K562 (cell line): ENCODE data around the gene FSCN2. TPM values are rescaled to one million over a fixed set of nuclear protein-coding genes. Genes with fewer than 3 reads are reported as not detected.

Experiments used
- CHCHD3 ChIP-seq: fragments of 250-450 bp; sonication (Bioruptor Pico); IDR thresholded peaks from 2 replicates; pipeline ENCODE4 v2.1.2; 2022; ENCODE audit warnings: mild to moderate bottlenecking
- EP400 ChIP-seq: fragments of 450-650 bp; IDR thresholded peaks from 2 replicates; pipeline ENCODE4 v1.6.1; 2017; ENCODE audit warnings: antibody characterized with exemption, mild to moderate bottlenecking, moderate library complexity
- GABPA ChIP-seq: fragments of 200-800 bp; sonication (Bioruptor generic); conservative IDR thresholded peaks from 2 replicates; pipeline ENCODE4 v1.6.1; 2016; ENCODE audit warnings: low read depth, missing genetic modification characterization, missing compliant biosample characterization
- GATAD2B ChIP-seq: fragments of 450-650 bp; IDR thresholded peaks from 2 replicates; pipeline ENCODE4 v1.6.1; 2017; ENCODE audit warnings: mild to moderate bottlenecking, borderline replicate concordance
- HNRNPL ChIP-seq: fragments of 200-400 bp; formaldehyde crosslinking; IDR thresholded peaks from 2 replicates; pipeline ENCODE4 v1.6.1; 2017; ENCODE audit warnings: low read depth, mild to moderate bottlenecking, low read length
- NR2C2 ChIP-seq, 2 experiments: fragments of 200-800 bp in 1 of 2; sonication (Bioruptor generic) in 1 of 2; sonication (generic) in 1 of 2; formaldehyde crosslinking in 1 of 2; IDR thresholded peaks; 2 replicates each; pipeline versions ENCODE4 v1.6.1 to v1.8.0; 2016 to 2022; ENCODE audit warnings: mild to moderate bottlenecking in 1 of 2, missing compliant biosample characterization in 1 of 2, missing genetic modification characterization in 1 of 2, missing genetic modification reagents in 1 of 2
- TCF3 ChIP-seq: sonication (generic); formaldehyde crosslinking; IDR thresholded peaks from 2 replicates; pipeline ENCODE4 v1.4.0; 2020; ENCODE audit warnings: mild to moderate bottlenecking, missing genetic modification reagents
- TGIF2 ChIP-seq: sonication (generic); formaldehyde crosslinking; IDR thresholded peaks from 2 replicates; pipeline ENCODE4 v1.8.1; 2022; ENCODE audit warnings: mild to moderate bottlenecking, missing genetic modification reagents, moderate library complexity
- ZNF124 ChIP-seq: sonication (generic); formaldehyde crosslinking; IDR thresholded peaks from 2 replicates; pipeline ENCODE4 v1.8.1; 2022; ENCODE audit warnings: missing genetic modification reagents
- ZNF239 ChIP-seq: fragments of 250-450 bp; sonication (Bioruptor Pico); IDR thresholded peaks from 2 replicates; pipeline ENCODE4 v1.4.0; 2020; ENCODE audit warnings: mild to moderate bottlenecking
- ZNF668 ChIP-seq: fragments of 250-450 bp; sonication (Bioruptor Pico); IDR thresholded peaks from 2 replicates; pipeline ENCODE4 v1.8.0; 2022; ENCODE audit warnings: mild to moderate bottlenecking, inconsistent platforms
- ZSCAN32 ChIP-seq: fragments of 450-650 bp; formaldehyde crosslinking; IDR thresholded peaks from 2 replicates; pipeline ENCODE4 v1.4.0; 2020; ENCODE audit warnings: mild to moderate bottlenecking, moderate library complexity
- polyA plus RNA-seq, 8 experiments: library from polyadenylated mRNA; depleted of rRNA in 4 of 8; stranded (reverse) in 5 of 8; unstranded in 3 of 8; fragments of >200 nt; fragmentation: Nextera tagmentation in 2 of 8; fragmentation: Illumina TruSeq in 1 of 8; extraction: Ambion mirVana in 2 of 8; extraction: Trizol in 1 of 8; gene quantifications; 2 replicates each; pipeline versions ENCODE4 v1.2.1 to v1.2.3, GENCODE V29; 2011 to 2014; ENCODE audit warnings: inconsistent platforms in 1 of 8, missing spikeins in 1 of 8
- total RNA-seq, 7 experiments: library from RNA; depleted of rRNA in 6 of 7; stranded (reverse); fragments of >200 nt in 6 of 7; fragmentation: Illumina TruSeq in 2 of 7; extraction: Trizol in 2 of 7; gene quantifications; 2 replicates each; pipeline versions ENCODE4 v1.2.1 to v1.2.3, GENCODE V29; 2011 to 2021; ENCODE audit warnings: low replicate concordance in 1 of 7
- TF ChIP-seq, protein P1 (sequence below), 2 experiments: IDR thresholded peaks in 1 of 2; conservative IDR thresholded peaks in 1 of 2; 2 replicates each; pipeline ENCODE4 v1.6.1; 2016; ENCODE audit warnings: low read depth in 2 of 2, mild to moderate bottlenecking in 1 of 2, missing compliant biosample characterization in 1 of 2, missing genetic modification characterization in 1 of 2, moderate library complexity in 1 of 2
- TF ChIP-seq, protein P2 (sequence below): sonication (generic); formaldehyde crosslinking; IDR thresholded peaks from 2 replicates; pipeline ENCODE4 v1.8.0; 2022; ENCODE audit warnings: missing genetic modification reagents, mild to moderate bottlenecking, moderate library complexity, borderline replicate concordance
- TF ChIP-seq, protein P3 (sequence below): fragments of 250-450 bp; sonication (Bioruptor Pico); IDR thresholded peaks from 2 replicates; pipeline ENCODE4 v1.5.0; 2020; ENCODE audit warnings: mild to moderate bottlenecking
- TF ChIP-seq, protein P4 (sequence below), 2 experiments: fragments of 450-650 bp; conservative IDR thresholded peaks; 2 replicates each; pipeline ENCODE4 v1.6.1; 2017; ENCODE audit warnings: mild to moderate bottlenecking in 2 of 2, moderate library complexity in 2 of 2
- TF ChIP-seq, protein P5 (sequence below): fragments of 450-650 bp; IDR thresholded peaks from 2 replicates; pipeline ENCODE4 v1.6.1; 2016; ENCODE audit warnings: borderline replicate concordance

The FSCN2 gene
- total and polyA plus RNA-seq, 9 of the 15 experiments (the other 6 are each of a cell fraction or from before 2014, with no cell fraction given) = 0.08 TPM; not detected in 8

DNA sequence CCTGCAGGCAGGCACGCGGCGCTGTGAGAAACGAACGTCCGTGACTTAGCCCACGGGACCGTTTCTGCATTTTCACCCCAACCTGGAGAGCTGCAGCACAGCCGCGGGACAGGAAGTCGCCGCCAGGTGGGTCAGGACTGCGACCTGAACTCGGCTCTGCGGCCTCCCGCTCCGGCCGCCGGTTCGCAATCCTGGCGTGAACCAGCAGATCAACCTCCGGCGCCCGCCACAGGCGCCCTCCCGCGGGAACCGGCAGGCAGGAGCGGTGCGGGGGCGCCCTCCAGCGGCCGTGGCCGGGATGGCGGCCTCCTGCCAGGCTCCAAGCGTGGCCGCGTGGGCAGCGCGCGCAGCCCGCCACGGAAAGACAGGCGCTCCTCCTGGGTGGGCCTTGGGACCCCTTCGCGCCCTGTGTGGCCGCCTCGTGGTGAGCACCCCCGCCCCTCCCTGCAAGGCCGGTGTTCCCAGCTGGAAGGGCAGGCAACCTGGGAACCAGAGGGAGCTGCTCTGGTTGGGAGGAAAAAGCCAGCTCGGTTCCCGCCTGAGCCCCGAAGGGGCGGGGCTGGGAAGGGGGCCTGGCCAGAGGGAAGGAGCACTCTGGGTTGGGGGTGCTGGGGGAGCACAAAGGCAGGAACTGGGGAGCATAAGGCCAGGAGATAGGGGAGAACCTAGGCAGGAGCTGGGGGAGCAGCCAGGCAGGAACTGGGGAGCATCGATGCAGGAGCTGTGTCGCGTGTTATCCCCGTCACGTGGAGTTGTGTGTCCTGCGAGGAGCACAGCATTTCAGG, 43.8 kb upstream of the FSCN2 start (continued):
- TF ChIP-seq, protein P1, sequence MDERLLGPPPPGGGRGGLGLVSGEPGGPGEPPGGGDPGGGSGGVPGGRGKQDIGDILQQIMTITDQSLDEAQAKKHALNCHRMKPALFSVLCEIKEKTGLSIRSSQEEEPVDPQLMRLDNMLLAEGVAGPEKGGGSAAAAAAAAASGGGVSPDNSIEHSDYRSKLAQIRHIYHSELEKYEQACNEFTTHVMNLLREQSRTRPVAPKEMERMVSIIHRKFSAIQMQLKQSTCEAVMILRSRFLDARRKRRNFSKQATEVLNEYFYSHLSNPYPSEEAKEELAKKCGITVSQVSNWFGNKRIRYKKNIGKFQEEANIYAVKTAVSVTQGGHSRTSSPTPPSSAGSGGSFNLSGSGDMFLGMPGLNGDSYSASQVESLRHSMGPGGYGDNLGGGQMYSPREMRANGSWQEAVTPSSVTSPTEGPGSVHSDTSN (CRISPR knock-in tag; IDR thresholded peaks at IDR 0.05; ENCODE audit: low read depth) = no peak
- TF ChIP-seq, protein P1 (tag; conservative IDR thresholded peaks at IDR 0.05; ENCODE audit: low read depth) = no peak
- TF ChIP-seq GATAD2B (peak; percentile 99), ZNF239 (CRISPR knock-in tag) (no peak), GABPA (tag) (no peak), TGIF2 (CRISPR knock-in tag) (no peak), NR2C2 (CRISPR knock-in tag; IDR thresholded peaks at IDR 0.05) (0 out of 2 replicates have a peak, but pooled peaks have one; percentile 44), NR2C2 (tag; IDR thresholded peaks at IDR 0.05) (no peak), TCF3 (CRISPR knock-in tag) (peak; percentile 32), EP400 (peak; percentile 83), CHCHD3 (CRISPR knock-in tag) (no peak), ZSCAN32 (CRISPR knock-in tag) (0 out of 2 replicates have a peak, but pooled peaks have one; percentile 23), ZNF124 (CRISPR knock-in tag) (no peak; the same call in 1 of the 2 replicates), HNRNPL (peak; percentile 83), ZNF668 (no peak)
- TF ChIP-seq, protein P2, sequence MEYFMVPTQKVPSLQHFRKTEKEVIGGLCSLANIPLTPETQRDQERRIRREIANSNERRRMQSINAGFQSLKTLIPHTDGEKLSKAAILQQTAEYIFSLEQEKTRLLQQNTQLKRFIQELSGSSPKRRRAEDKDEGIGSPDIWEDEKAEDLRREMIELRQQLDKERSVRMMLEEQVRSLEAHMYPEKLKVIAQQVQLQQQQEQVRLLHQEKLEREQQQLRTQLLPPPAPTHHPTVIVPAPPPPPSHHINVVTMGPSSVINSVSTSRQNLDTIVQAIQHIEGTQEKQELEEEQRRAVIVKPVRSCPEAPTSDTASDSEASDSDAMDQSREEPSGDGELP = peak; percentile 78
- TF ChIP-seq, protein P3, sequence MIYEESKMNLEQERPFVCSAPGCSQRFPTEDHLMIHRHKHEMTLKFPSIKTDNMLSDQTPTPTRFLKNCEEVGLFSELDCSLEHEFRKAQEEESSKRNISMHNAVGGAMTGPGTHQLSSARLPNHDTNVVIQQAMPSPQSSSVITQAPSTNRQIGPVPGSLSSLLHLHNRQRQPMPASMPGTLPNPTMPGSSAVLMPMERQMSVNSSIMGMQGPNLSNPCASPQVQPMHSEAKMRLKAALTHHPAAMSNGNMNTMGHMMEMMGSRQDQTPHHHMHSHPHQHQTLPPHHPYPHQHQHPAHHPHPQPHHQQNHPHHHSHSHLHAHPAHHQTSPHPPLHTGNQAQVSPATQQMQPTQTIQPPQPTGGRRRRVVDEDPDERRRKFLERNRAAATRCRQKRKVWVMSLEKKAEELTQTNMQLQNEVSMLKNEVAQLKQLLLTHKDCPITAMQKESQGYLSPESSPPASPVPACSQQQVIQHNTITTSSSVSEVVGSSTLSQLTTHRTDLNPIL (CRISPR knock-in tag) = no peak
- TF ChIP-seq, protein P4, sequence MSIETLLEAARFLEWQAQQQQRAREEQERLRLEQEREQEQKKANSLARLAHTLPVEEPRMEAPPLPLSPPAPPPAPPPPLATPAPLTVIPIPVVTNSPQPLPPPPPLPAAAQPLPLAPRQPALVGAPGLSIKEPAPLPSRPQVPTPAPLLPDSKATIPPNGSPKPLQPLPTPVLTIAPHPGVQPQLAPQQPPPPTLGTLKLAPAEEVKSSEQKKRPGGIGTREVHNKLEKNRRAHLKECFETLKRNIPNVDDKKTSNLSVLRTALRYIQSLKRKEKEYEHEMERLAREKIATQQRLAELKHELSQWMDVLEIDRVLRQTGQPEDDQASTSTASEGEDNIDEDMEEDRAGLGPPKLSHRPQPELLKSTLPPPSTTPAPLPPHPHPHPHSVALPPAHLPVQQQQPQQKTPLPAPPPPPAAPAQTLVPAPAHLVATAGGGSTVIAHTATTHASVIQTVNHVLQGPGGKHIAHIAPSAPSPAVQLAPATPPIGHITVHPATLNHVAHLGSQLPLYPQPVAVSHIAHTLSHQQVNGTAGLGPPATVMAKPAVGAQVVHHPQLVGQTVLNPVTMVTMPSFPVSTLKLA (conservative IDR thresholded peaks at IDR 0.05) = peak in 1 of 2 experiments; percentile 82; a peak in 3 of 4 replicates
- TF ChIP-seq, protein P5, sequence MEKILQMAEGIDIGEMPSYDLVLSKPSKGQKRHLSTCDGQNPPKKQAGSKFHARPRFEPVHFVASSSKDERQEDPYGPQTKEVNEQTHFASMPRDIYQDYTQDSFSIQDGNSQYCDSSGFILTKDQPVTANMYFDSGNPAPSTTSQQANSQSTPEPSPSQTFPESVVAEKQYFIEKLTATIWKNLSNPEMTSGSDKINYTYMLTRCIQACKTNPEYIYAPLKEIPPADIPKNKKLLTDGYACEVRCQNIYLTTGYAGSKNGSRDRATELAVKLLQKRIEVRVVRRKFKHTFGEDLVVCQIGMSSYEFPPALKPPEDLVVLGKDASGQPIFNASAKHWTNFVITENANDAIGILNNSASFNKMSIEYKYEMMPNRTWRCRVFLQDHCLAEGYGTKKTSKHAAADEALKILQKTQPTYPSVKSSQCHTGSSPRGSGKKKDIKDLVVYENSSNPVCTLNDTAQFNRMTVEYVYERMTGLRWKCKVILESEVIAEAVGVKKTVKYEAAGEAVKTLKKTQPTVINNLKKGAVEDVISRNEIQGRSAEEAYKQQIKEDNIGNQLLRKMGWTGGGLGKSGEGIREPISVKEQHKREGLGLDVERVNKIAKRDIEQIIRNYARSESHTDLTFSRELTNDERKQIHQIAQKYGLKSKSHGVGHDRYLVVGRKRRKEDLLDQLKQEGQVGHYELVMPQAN = no peak; the same call in 1 of the 2 replicates
